PC-9 (cell line): ENCODE data around the gene STK40.

Experiments used
- CTCF ChIP-seq: fragments of 200-600 bp; sonication (generic); conservative IDR thresholded peaks from 2 replicates; pipeline ENCODE4 v1.6.1; 2017; ENCODE audit warnings: mixed run types, antibody characterized with exemption, mild to moderate bottlenecking, moderate library complexity
- EZH2 ChIP-seq: fragments of 200-600 bp; sonication (generic); IDR thresholded peaks from 2 replicates; pipeline ENCODE4 v1.8.0; 2017; ENCODE audit warnings: antibody characterized with exemption, low read depth

DNA sequence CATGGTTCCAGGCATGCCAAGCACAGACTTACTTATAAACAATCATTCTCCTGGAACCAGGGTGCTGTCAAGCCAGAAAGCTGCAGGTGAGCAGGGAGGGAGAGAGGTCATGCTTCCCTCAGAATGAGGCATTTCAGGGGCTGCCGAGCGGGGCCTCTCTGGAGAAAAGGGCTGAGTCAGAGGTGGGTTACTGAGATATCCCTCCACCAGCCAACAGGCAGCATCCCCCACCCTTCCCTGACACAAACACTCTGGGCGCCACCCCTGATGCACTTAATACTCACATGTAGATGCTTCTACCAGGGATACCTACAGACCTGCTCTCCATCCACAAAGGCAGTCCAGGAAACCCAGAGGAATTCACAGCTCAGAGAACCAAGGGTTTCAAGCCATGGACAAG lies 13.1 kb downstream of the STK40 start:
- TF ChIP-seq CTCF = no peak
- no peak for TF ChIP-seq EZH2
